ENCODE results near the gene HAS3. TPM values are rescaled to one million over a fixed set of nuclear protein-coding genes. Genes with fewer than 3 reads are reported as not detected.
"Not testable (repeated sequence)": the region's sequence is repeated elsewhere in the genome, so short reads cannot be mapped to it uniquely, and the experiment has no call there.

HAS3 gene
- total RNA-seq, 1 experiment from 2014 or later: 8.3 TPM

- CTCF ChIA-PET: no interaction called here
Measured at GRCh38 chr16:69145658-69146057, 40.2 kb downstream of the HAS3 start.

DNA sequence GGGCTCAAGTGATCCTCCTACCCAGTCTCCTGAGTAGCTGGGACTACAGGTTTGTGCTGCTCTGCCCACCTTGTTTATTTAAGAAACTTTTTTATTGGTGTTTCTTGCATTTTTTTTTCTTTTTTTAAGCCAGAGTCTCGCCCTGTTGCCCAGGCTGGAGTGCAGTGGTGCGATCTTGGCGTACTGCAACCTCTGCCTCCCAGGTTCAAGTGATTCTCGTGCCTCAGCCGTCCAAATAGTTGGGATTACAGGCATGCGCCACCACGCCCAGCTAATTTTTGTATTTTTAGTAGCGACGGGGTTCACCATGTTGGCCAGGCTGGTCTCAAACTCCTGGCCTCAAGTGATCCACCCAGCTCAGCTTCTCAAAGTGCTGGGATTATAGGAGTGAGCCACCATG, 44.2 kb downstream of the HAS3 start:
- H3K9me3 ChIP-seq; H3K4me1 Mint-ChIP-seq (ENCODE audit: low read depth, unreplicated experiment); DNase-seq; H3K9me3 Mint-ChIP-seq (ENCODE audit: unreplicated experiment); H3K4me1 ChIP-seq; H3K4me3 ChIP-seq (ENCODE audit: low read depth, low read length); H3K27me3 ChIP-seq (replicated peaks; ENCODE audit: control insufficient read depth, insufficient read depth, low read length); H3K36me3 ChIP-seq (ENCODE audit: control insufficient read depth, insufficient read depth, low read length); H3K27me3 Mint-ChIP-seq (ENCODE audit: insufficient read depth, unreplicated experiment); BruUV-seq (replicated peaks); POLR2A ChIA-PET; H3K4me3 Mint-ChIP-seq (ENCODE audit: unreplicated experiment); H3K27ac Mint-ChIP-seq (ENCODE audit: unreplicated experiment): not testable (repeated sequence)
- CTCF ChIA-PET: interaction anchor here (1.0 to 1.4 kb wide), 11 partner anchors 38 to 605 kb away, joined by 3 to 13 read pairs (median 5); partner anchors contain the start of genes COG8, NOB1 and SNTB2
- intact Hi-C loops (cut with micrococcal nuclease; ENCODE audit: unreplicated experiment): loop anchor here (1.0 kb wide), 1 partner anchor 138 kb away; no protein-coding TSS in a partner anchor
- peaks cover 83% of the 10 kb centered on the region for H3K36me3 Mint-ChIP-seq (ENCODE audit: insufficient read depth, unreplicated experiment)

More at GRCh38 chr16:69145658-69146057, 40.2 kb downstream of the HAS3 start:
- no peaks in the 10 kb centered on the region for H3K9me3 ChIP-seq
- Mint-ChIP-seq H3K27me3 (ENCODE audit: insufficient read depth, unreplicated experiment) (no peaks in the 10 kb centered on the region), H3K27ac (ENCODE audit: unreplicated experiment) (no peak overlapping the region), H3K36me3 (ENCODE audit: insufficient read depth, unreplicated experiment) (peaks cover 88% of the 10 kb centered on the region), H3K4me3 (ENCODE audit: unreplicated experiment) (no peak overlapping the region), H3K9me3 (ENCODE audit: unreplicated experiment) (no peaks in the 10 kb centered on the region), H3K4me1 (ENCODE audit: low read depth, unreplicated experiment) (no peaks in the 10 kb centered on the region)
- POLR2A ChIA-PET: interaction anchor here (0.7 kb wide), 1 partner anchor 15 kb away, joined by 5 read pairs; no protein-coding TSS in a partner anchor
- no peak for DNase-seq
- no peaks in the 10 kb centered on the region for H3K4me1 ChIP-seq
- TF ChIP-seq, protein P1, sequence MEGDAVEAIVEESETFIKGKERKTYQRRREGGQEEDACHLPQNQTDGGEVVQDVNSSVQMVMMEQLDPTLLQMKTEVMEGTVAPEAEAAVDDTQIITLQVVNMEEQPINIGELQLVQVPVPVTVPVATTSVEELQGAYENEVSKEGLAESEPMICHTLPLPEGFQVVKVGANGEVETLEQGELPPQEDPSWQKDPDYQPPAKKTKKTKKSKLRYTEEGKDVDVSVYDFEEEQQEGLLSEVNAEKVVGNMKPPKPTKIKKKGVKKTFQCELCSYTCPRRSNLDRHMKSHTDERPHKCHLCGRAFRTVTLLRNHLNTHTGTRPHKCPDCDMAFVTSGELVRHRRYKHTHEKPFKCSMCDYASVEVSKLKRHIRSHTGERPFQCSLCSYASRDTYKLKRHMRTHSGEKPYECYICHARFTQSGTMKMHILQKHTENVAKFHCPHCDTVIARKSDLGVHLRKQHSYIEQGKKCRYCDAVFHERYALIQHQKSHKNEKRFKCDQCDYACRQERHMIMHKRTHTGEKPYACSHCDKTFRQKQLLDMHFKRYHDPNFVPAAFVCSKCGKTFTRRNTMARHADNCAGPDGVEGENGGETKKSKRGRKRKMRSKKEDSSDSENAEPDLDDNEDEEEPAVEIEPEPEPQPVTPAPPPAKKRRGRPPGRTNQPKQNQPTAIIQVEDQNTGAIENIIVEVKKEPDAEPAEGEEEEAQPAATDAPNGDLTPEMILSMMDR (IDR thresholded peaks at IDR 0.05; ENCODE audit: insufficient read depth in 1 of 2, low read depth in 1 of 2, low read length in 1 of 2, severe bottlenecking in 1 of 2, unreplicated experiment in 1 of 2): no peak
- BruUV-seq (replicated peaks): no TSS peak
- H3K36me3 ChIP-seq (ENCODE audit: control insufficient read depth, insufficient read depth, low read length): peaks cover 9% of the 10 kb centered on the region
- H3K4me3 ChIP-seq (ENCODE audit: low read depth, low read length): no peak overlapping the region
- H3K27me3 ChIP-seq (replicated peaks; ENCODE audit: control insufficient read depth, insufficient read depth, low read length): no peaks in the 10 kb centered on the region
- intact Hi-C loops (cut with micrococcal nuclease; ENCODE audit: unreplicated experiment): no loop called here

DNA sequence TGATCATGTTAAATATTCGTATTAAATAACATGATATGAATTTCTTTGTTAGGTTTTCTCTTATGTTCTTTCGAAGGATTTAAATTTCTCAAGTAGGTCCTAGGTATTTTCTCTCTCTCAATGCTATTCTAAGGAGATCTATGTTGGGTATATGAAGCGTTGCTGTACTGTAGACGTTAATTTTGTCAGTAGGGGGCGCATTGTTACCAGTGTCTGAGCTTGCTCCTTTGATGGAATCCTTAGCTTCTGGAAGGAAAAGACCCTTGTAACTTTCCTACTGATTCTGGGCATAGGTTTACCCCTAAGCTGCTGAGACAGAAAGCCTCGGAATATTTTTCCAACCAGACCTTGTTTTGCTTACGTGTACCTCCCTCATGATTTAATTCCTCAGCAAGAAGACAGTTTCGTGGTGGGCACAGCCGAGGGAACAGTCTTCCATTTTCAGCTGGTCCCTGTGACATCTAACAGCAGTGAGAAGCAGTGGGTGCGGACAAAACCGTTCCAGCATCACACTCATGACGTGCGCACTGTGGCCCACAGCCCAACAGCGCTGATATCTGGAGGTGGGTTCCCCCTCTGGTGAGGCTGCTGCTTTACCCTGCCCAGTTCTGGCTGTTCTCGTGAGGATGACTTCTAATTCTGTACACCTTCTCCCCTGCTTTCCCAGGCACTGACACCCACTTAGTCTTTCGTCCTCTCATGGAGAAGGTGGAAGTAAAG, 44.9 kb downstream of the HAS3 start:
- no peaks in the 10 kb centered on the region for H3K27me3 Mint-ChIP-seq (ENCODE audit: insufficient read depth, unreplicated experiment)
- H3K4me3 ChIP-seq (ENCODE audit: low read depth, low read length): no peak overlapping the region
- peaks cover 83% of the 10 kb centered on the region for H3K36me3 Mint-ChIP-seq (ENCODE audit: insufficient read depth, unreplicated experiment)
- peak; percentile 63 to 81 for DNase-seq
- TF ChIP-seq, protein P1 (IDR thresholded peaks at IDR 0.05; ENCODE audit: insufficient read depth in 1 of 2, low read depth in 1 of 2, low read length in 1 of 2, severe bottlenecking in 1 of 2, unreplicated experiment in 1 of 2): peak; percentile 71 to 77
- intact Hi-C loops (cut with micrococcal nuclease; ENCODE audit: unreplicated experiment): loop anchor here (1.0 kb wide), 1 partner anchor 137 kb away; no protein-coding TSS in a partner anchor
- no peaks in the 10 kb centered on the region for H3K4me1 ChIP-seq
- no peak overlapping the region for H3K27ac Mint-ChIP-seq (ENCODE audit: unreplicated experiment)
- no peaks in the 10 kb centered on the region for H3K9me3 ChIP-seq
- H3K27me3 ChIP-seq (replicated peaks; ENCODE audit: control insufficient read depth, insufficient read depth, low read length): no peaks in the 10 kb centered on the region
- CTCF ChIA-PET: interaction anchor here (0.6 to 1.4 kb wide), 20 partner anchors 10 to 604 kb away, joined by 3 to 13 read pairs (median 4); partner anchors contain the start of genes COG8, NOB1 and SNTB2
- H3K4me1 Mint-ChIP-seq (ENCODE audit: low read depth, unreplicated experiment): no peaks in the 10 kb centered on the region
- H3K9me3 Mint-ChIP-seq (ENCODE audit: unreplicated experiment): no peaks in the 10 kb centered on the region
- no peak overlapping the region for H3K4me3 Mint-ChIP-seq (ENCODE audit: unreplicated experiment)
- POLR2A ChIA-PET: interaction anchor here (0.6 kb wide), 3 partner anchors 17 to 201 kb away, joined by 3 to 9 read pairs (median 5); no protein-coding TSS in a partner anchor
- no TSS peak for BruUV-seq (replicated peaks)
- peaks cover 7% of the 10 kb centered on the region for H3K36me3 ChIP-seq (ENCODE audit: control insufficient read depth, insufficient read depth, low read length)

All from Caco-2 (cell line).